Activated CD8-positive, alpha-beta memory T cell treated with anti-CD3 and anti-CD28 coated beads for 24 hours (primary cell): ENCODE data around the gene SAMD11.
"Not testable (repeated sequence)": the region's sequence is repeated elsewhere in the genome, so short reads cannot be mapped to it uniquely, and the experiment has no call there.

Experiments used
- DNase-seq: peaks from one replicate; pipeline ENCODE4 v3.0.0-alpha.2; 2020

SAMD11 gene

DNA sequence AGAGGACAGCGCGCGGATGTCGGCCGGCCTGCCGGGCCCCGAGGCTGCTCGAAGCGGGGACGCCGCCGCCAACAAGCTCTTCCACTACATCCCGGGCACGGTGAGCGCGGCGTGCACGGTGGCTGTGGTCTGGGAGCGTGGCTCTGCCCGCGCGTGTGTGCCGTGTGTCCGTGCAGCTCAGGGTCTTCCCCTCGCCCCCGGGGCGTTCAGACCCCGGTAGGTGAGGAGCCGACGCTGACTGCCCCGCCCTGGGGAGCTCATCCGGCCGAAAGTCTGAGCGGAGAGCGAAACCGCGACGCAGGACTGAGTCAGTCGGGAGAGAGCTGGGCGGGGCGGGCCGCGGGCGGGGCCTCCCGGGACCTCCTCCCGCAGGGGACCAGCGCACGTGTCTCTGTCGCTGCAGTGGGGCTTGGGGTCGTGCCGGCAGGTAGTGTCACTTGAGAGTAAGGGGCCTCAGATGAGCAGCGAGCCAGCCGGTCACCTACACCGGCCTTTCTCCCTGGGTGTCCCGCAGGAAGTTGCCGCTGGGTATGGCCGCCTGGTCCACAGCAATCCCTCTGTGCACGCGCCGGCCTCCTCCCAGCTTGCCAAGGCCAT is 43.1 kb downstream of the SAMD11 start:
- DNase-seq: peak; percentile 93

DNA sequence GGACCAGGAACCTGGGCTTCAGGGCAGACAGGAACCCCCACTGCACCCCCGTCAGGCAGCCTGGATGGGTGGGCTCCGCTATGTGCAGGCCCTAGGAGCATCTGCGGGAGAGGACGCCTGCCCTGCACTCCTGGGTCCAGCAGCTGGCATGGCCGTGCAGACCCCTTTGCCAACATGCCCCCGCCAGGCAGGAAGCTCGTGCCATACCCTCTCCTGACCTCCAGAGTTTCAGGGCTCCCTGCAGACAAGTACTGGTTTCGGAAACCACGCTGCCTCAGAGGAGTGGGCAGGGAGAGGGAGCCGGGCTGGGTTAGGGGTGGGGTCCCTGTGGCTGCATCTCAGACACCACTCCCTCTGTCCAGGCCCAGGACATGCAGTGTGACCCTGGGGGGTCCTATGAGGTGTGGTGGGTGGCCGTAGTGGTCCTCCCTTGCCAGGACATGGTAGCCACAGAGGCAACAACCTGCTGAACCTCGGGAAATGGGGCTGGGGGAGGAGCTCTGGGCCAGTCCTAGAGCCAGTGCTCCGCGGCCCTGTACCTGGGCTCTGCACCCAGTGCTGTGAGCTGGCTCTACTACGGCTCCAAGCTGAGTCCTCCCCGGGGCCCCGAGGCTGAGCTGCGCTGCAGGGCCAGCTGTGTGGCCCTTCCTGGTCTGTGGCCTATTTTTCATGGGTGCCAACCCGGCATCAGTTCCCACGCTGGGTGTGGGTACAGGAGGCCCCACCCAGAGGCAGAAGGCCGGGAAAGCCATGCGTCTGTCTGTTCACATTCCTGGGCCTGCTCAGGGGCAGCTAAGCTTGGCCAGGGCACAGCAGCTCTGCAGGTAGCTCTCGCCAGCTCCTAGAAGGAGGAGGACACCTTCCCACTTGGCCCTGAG is 44.0 kb downstream of the SAMD11 start:
- DNase-seq: no peak

DNA sequence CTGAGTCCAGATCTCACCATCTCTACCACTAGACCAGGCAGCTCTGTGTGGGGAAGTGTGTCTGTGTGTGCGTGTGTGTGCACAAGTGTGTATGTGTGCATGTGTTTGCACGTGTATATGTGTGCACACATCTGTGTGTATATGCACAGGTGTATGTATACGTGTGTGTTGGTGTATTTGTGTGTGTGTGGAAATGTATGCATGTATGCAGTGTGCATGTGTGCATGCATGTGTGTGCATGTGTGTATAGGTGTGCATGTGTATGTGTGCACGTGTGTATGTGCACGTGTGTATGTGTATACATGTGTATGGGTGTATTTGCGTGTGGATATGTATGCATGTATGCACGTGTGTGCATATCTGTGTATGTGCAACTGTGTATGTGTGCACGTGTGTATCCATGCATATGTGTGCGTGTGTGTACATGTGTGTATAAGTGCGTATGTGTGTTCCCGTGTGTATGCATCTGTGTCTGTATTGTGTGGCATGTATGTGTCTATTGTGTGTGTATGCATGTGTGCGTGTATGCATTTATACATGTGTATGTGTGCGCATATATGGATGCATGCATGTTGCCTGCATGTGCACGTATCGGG is 45.6 kb downstream of the SAMD11 start:
- DNase-seq: no peak

DNA sequence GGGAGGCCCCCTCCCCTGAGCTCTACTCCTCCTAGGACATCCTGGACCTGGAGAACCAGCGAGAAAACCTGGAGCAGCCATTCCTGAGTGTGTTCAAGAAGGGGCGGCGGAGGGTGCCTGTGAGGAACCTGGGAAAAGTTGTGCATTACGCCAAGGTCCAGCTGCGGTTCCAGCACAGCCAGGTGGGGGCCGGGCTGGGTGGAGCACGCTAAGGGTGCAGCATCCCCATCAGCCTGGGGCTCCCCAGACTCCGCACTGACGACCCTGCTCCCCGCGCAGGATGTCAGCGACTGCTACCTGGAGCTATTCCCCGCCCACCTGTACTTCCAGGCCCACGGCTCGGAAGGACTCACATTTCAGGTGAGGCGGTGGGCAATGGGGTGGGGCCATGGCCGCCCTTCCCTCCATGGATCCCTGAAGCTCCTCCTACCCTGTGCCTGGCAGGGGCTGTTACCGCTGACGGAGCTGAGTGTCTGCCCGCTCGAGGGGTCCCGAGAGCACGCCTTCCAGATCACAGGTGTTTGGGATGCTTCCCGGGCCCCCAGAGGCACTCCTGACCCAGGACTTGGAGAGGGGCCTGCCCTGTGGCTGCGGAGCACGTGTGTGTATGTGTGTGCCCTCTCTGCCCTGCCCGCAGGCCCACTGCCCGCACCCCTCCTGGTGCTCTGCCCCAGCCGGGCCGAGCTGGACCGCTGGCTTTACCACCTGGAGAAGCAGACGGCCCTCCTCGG is 46.7 kb downstream of the SAMD11 start:
- DNase-seq: no peak

DNA sequence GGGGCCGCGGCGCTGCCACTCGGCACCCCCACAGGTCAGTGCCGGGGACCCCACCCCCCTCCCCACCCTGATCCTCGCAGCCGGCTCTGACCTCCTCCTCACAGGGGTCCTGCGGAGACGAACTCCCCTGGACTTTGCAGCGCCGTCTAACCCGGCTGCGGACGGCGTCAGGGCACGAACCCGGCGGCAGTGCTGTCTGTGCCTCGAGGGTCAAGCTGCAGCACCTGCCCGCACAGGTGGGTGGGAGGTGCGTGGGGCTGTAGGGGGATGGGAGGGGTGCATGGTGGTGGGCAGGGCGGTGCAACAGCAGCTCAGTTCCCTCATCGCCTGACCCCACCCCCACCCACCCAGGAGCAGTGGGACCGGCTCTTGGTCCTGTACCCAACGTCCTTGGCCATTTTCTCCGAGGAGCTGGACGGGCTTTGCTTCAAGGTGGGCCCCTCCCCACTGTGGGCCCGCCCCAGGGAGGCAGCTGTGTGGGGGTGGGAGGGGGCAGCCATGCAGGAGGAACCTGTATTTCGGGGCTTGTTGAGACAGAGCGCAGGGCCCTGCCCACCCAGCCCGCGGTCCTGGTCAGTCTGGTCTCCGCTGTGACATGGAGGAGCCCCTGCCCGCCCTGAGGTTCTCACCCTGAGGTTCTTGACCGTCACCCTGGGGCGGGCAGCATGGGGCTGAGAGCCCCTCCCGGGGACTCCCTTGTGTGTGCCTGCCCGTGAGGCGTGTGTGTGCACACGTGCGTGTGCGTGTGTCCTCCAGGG is 47.4 kb downstream of the SAMD11 start:
- DNase-seq: no peak

DNA sequence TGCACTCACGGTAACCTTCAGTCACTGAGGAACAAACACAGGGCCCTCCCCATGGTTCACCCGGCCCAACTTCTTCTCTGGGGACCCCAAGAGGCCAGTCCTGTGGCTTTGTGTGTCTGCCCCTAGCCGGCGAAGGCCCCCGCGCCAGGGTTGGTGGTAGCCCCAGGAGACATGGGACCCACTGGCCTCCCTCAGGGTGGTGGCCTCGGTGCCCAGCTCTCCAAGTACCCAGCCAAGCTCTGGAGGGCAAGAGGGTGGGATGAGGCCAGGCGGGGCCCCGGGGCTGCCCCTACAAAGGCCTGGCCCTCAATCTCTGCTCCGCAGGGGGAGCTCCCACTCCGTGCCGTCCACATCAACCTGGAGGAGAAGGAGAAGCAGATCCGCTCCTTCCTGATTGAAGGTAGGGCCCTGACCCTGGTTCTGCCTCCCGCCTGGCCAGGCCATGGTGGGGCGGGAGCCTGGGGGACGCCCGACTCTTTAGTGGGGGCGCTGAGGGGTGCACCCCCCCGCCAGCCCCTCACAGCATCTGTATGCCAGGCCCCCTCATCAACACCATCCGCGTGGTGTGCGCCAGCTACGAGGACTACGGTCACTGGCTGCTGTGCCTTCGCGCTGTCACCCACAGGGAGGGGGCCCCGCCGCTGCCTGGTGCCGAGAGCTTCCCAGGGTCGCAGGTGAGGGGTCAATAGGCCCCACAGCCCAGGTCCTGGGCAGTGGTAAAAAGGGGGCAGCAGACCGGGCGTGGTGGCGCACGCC is 48.2 kb downstream of the SAMD11 start:
- DNase-seq: no peak

DNA sequence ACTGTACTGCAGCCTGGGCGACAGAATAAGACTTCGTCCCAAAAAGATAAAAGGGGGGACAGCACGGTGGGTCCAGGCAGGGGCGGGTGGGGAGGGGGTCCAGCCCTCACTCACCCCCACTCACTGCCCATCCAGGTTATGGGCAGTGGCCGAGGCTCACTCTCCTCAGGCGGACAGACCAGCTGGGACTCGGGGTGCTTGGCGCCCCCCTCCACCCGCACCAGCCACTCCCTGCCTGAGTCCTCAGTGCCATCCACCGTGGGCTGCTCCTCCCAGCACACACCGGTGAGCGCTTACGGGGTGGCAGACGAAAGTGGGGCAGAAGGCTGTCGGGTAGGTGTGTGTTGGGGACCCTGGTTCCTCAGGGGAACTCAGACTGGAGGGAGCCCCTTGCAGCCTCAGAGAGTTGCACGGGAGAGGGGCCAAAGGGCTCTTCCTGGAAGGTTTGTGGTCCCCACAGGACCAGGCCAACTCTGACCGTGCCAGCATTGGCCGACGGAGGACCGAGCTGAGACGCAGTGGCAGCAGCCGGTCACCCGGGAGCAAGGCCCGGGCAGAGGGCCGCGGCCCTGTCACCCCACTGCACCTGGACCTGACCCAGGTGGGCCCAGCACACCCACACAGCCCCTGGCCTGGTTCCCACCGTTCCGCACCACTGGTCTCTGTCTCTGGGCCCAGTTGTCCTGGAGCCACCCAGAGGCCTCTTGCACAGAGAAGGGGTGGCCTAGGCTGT is 49.2 kb downstream of the SAMD11 start:
- no peak for DNase-seq

DNA sequence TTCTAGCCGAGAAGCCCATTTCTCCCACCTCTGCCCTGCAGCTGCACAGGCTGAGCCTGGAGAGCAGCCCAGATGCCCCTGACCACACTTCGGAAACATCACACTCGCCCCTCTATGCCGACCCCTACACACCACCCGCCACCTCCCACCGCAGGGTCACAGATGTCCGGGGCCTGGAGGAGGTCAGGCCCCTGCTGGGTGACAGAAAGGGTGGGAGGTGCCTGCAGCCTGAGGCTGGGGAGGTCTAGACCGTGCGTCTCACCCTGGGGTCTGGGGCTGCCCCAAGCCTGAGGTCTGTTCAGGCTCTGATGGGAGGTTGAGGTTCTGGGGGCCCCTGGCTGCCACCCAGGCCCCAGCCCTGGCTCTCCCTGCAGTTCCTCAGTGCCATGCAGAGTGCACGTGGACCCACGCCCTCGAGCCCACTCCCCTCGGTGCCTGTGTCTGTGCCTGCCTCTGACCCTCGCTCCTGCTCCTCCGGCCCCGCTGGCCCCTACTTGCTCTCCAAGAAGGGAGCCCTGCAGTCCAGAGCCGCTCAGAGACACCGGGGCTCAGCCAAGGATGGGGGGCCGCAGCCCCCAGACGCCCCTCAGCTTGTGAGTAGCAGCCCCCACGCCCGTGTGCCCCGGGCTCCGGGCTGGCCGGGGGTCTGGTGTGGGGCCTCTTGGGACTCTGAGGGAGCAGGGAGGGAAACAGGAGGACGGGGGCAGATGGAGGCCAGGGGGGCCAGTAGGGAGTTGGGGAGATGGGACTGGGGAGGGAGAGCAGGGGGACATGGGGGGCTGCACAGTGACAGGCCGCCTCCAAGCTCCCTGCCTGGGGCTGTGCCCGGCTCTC is 50.0 kb downstream of the SAMD11 start:
- DNase-seq: no peak

DNA sequence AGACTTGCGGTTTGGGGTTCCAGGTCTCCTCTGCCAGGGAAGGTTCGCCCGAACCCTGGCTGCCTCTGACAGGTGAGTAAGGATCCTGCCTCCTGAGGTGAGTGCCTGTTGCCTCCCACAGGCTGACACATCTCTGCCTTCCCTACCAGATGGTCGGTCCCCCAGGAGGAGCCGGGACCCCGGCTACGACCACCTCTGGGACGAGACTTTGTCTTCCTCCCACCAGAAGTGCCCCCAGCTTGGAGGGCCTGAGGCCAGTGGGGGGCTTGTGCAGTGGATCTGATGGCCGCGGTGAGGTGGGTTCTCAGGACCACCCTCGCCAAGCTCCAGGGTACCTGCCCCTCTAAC is 50.5 kb downstream of the SAMD11 start:
- DNase-seq: no peak

DNA sequence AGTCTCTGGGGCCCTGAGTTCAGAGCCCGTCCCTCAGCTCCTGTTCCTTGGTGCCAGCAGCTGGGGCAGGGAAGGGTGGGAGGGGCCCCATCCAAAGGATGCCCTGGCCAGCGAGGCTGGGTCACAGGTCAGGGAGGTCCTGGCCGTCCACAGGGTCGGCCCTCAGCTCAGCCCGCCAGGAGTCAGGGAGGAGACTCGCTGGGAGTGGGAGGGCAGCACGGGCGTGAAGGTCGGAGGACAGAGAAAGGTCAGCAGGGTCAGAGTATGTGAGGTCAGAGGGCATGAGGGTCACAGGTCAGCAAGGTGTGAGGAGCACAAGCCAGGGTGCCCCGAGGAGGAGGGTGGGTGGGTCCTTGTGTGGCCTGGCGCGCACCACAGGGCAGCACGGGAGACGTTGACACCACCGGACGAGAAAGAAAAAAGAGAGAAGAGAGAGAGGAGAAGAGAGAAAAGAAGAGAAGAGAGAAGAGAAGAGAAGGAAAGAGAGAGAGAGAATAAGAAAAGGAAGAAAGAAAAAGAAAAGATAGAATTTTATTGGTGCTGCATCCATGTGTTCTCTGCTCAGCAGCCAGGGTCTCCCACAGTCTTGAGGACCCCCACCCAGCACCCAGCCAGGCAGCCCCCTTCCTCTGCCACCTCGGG is 51.1 kb downstream of the SAMD11 start:
- no peak for DNase-seq

DNA sequence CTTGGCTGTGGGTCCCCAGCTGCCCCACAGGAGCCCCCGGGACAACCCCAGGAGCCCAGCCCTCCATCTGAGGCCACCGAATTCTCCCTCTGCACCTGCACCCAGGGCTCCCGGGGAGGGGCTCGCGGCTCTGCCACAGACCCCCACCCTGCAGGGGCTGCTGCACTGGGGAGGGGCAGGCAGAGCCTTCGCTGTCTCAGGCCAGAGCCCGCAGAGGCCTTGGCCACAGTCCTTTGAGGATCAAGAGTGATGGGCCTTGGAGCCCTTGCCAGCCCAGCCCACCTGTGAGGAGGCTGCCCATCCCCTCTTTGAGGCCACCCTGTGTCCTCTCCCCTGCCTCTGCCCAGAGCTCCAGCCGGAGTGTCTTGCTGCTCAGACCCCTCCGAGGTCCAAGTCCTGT is 51.6 kb downstream of the SAMD11 start:
- no peak for DNase-seq

DNA sequence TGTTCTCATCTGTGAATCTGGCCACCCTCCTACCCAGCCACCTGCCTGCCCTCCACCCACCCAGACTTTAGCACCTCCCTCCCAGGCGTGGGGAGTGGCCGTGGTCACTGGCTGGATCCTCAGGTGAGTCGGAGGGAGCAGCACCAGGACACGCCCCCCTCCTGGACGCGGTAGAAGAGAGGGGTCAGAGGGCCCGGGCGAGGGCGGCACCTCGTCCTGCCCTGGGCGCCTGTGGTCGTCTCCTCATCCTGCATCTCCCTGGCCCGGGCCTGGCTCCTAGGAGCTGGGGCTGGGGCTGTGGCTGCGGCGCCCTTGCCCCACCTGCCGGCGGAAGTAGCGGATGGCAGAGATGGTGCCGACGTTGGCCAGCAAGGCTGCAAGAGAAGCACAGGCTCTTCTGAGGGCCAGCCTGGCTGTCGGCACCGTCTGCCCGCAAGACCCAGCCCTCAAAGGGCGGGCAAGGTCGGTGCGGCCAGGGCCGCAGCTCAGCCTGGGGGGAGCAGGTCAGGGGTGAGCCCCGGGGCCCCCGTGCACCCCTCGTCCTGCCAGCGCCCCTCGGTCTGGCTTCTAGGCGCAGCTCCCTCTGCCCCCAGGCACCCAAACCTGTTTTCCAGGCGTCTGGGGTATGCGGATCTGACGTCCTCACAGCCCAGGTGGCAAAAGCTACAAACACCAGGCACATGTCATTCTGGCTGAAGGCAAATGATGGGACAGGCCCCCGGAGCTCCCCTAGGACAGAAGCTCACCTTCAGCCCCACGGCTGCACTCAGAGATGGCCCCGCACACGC is 52.4 kb downstream of the SAMD11 start:
- peak; percentile 86 for DNase-seq

DNA sequence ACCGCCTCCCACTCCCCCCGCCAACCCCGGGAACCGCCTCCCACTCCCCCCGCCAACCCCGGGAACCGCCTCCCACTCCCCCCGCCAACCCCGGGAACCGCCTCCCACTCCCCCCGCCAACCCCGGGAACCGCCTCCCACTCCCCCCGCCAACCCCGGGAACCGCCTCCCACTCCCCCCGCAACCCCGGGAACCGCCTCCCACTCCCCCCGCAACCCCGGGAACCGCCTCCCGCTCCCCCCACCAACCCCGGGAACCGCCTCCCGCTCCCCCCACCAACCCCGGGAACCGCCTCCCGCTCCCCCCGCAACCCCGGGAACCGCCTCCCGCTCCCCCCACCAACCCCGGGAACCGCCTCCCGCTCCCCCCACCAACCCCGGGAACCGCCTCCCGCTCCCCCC is 53.1 kb downstream of the SAMD11 start:
- not testable (repeated sequence) for DNase-seq

DNA sequence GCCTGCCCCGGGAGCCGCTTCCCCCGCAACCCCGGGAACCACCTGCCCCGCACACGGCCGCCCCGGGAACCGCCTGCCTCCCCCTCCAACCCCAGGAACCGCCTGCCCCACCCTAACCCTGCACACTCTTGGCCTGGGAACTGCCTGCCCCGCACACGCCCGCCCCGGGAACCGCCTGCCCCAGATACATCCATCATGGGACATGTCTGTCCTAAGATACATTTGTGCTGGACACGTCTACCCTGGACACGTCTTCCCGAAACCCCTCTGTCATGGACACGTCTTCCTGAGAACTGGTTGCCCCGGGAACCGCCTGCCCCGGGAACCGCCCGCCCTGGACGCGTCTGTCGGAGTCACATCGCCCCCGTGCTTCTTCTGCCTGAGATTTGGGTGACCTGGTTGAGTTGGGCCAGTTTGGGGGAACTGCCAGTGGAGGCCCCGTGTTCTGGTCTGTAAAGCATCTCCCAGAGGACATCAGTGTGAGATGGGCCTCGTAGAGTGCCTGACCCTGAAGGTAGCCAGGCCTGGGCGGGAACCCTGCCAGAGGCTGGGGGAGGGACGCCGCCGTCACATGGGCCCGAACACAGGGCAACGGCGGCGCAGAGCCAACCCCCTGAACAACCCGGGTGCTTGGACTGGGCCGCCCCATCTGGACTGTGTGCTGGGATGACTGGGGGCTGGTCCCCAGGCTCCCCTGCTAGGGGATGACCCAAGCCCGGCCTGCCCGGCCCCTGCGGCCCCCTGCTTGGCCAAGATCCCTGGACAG is 54.5 kb downstream of the SAMD11 start:
- DNase-seq: no peak

DNA sequence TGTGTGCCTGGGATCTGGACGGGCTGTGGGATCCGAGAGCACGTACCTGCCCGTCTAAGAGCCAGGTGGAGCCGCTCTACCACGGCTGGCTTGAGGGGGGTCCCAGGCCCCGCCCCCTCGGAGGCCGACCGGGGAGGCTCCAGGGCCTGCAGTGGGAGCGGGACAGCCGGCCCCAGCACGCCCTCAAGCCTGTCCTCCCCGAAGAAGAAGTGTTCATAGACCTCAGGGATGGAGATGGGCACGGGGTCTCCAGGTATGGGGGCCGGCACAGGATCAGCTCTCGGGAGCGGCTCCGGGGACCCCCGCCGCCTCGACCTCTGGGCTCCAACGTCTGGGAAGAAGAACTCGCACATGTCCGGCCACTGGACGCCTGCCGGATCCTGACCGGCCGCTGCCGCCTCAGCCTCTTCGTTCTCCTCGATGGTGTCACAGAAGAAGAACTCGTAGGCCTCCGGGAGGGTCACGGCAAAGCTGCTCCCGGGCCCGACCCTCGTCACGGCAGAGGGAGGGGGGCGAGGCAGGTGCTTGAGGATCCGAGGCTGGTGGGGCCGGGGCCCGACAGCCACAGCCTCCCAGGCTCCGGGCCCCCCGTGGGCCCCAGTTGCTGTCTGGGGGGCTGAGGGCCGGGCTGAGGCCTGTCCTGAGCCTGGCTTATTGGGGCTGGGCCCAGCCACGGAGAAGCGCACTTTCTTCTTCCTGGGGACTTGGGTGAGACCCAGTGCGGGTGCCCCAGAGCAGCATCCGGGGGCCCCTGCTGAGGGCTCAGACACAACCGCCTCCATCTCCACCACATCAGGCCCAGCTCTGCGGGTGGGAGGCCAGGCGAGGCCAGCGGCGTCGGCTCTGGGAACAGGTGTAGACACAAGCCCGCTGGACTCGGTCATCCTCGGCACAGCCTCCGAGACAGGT is 55.4 kb downstream of the SAMD11 start:
- DNase-seq: no peak

DNA sequence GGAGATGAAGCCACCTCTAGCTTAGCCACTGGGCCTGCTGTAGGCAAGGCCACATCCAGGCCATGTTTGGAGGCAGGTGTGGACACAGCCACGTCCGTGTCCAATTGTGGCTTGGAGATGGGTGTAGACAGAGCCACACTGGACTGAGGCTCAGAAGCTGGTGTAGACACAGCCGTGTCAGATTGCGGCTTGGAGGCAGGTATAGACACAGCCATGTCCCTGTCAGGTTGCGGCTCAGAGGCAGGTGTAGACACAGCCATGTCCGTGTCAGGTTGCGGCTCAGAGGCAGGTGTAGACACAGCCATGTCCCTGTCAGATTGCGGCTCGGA is 56.0 kb downstream of the SAMD11 start:
- no peak for DNase-seq

DNA sequence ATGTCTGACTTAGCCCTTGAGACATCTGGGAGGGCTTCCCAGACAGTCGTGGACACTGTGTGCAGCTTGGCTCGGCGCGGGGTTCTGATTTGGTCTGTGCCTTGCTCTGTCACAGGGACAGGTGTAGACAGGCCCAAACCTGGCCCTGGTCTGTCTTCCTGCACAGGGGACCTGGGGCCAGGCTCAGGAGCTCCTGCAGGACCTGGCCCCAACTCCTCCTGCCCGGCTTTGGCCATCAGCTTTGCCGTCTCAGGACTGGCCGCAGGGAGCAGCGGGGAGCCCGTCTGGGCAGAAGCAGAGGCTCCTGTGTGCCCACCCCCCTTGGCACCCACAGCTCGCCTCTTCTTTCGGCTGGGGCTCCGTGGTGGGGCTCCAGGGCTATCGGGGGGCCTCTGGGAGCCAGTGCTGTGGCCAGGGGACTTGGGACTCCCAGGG is 56.4 kb downstream of the SAMD11 start:
- DNase-seq: no peak
